ENCODE measurements around the gene EXOC2. TPM values are rescaled to one million over a fixed set of nuclear protein-coding genes. Genes with fewer than 3 reads are reported as not detected.

Gene EXOC2
- total RNA-seq, 1 donor from 2014 or later, result 30.1 TPM

- no peak overlapping the region for H3K27ac Mint-ChIP-seq (ENCODE audit: unreplicated experiment)
- H3K4me1 Mint-ChIP-seq (ENCODE audit: unreplicated experiment), result no peaks in the 10 kb centered on the region
- H3K9me3 Mint-ChIP-seq (ENCODE audit: unreplicated experiment), result peaks cover 4% of the 10 kb centered on the region
- no peak for DNase-seq (ENCODE audit: extremely low spot score, unreplicated experiment)
- TF ChIP-seq CTCF (IDR thresholded peaks at IDR 0.05), result no peak
- no peaks in the 10 kb centered on the region for H3K36me3 Mint-ChIP-seq (ENCODE audit: unreplicated experiment)
- no peak overlapping the region for H3K4me3 Mint-ChIP-seq (ENCODE audit: unreplicated experiment)
- peaks cover 3% of the 10 kb centered on the region for H3K27me3 Mint-ChIP-seq (ENCODE audit: unreplicated experiment)
Observed at GRCh38 chr6:446418-447366, 246.2 kb downstream of the EXOC2 start.

- Mint-ChIP-seq H3K4me1 (ENCODE audit: unreplicated experiment) (no peaks in the 10 kb centered on the region), H3K36me3 (ENCODE audit: unreplicated experiment) (no peaks in the 10 kb centered on the region), H3K27me3 (ENCODE audit: unreplicated experiment) (no peaks in the 10 kb centered on the region), H3K4me3 (ENCODE audit: unreplicated experiment) (no peak overlapping the region), H3K27ac (ENCODE audit: unreplicated experiment) (no peak overlapping the region), H3K9me3 (ENCODE audit: unreplicated experiment) (peaks cover 4% of the 10 kb centered on the region)
- no peak for DNase-seq (ENCODE audit: extremely low spot score, unreplicated experiment)
- no peak for TF ChIP-seq CTCF (IDR thresholded peaks at IDR 0.05)
Observed at GRCh38 chr6:445571-446417, 247.1 kb downstream of the EXOC2 start.

GRCh38 chr6:444653-445275 is 248.2 kb downstream of the EXOC2 start:
- H3K4me3 Mint-ChIP-seq (ENCODE audit: unreplicated experiment), result no peak overlapping the region
- no peaks in the 10 kb centered on the region for H3K27me3 Mint-ChIP-seq (ENCODE audit: unreplicated experiment)
- H3K4me1 Mint-ChIP-seq (ENCODE audit: unreplicated experiment), result no peaks in the 10 kb centered on the region
- DNase-seq (ENCODE audit: extremely low spot score, unreplicated experiment), result no peak
- no peak overlapping the region for H3K27ac Mint-ChIP-seq (ENCODE audit: unreplicated experiment)
- H3K9me3 Mint-ChIP-seq (ENCODE audit: unreplicated experiment), result peaks cover 4% of the 10 kb centered on the region
- no peaks in the 10 kb centered on the region for H3K36me3 Mint-ChIP-seq (ENCODE audit: unreplicated experiment)
- no peak for TF ChIP-seq CTCF (IDR thresholded peaks at IDR 0.05)

- Mint-ChIP-seq H3K27ac (ENCODE audit: unreplicated experiment) (no peak overlapping the region), H3K4me3 (ENCODE audit: unreplicated experiment) (no peak overlapping the region), H3K36me3 (ENCODE audit: unreplicated experiment) (no peaks in the 10 kb centered on the region), H3K27me3 (ENCODE audit: unreplicated experiment) (peaks cover under 1% of the 10 kb centered on the region), H3K4me1 (ENCODE audit: unreplicated experiment) (no peaks in the 10 kb centered on the region), H3K9me3 (ENCODE audit: unreplicated experiment) (peaks cover 3% of the 10 kb centered on the region)
- TF ChIP-seq CTCF (IDR thresholded peaks at IDR 0.05), result no peak
- no peak for DNase-seq (ENCODE audit: extremely low spot score, unreplicated experiment)
Observed at GRCh38 chr6:443621-444159, 249.2 kb downstream of the EXOC2 start.

All from osteocyte (in vitro differentiated cells).